ENCODE data around the gene PARD3. TPM values are rescaled to one million over a fixed set of nuclear protein-coding genes. Genes with fewer than 3 reads are reported as not detected.

Gene PARD3
- total RNA-seq (47.5 TPM), polyA plus RNA-seq (ENCODE audit: insufficient read depth, low read depth, low replicate concordance) (21.1 TPM)
- long read RNA-seq, donor 1, partial matches to known transcripts = 6 of 6 reads
- long read RNA-seq, donor 1, other reads (novel, unspliced or antisense) = 0 of 6 reads
- long read RNA-seq, donor 2 = 0 reads
- long read RNA-seq, donor 3, partial matches to known transcripts = 6 of 6 reads
- long read RNA-seq, donor 3, other reads (novel, unspliced or antisense) = 0 of 6 reads
- long read RNA-seq, donor 4 = 0 reads
- long read RNA-seq, donor 5 = 0 reads
- long read RNA-seq, donor 6 = 0 reads
- long read RNA-seq, donor 7, full-length matches to known transcripts = 2 of 77 reads
- long read RNA-seq, donor 7, partial matches to known transcripts = 43 of 77 reads
- long read RNA-seq, donor 7, other reads (novel, unspliced or antisense) = 32 of 77 reads
- long read RNA-seq, donor 8 = 0 reads
- long read RNA-seq, donor 9 = 0 reads
- long read RNA-seq, donor 10, partial matches to known transcripts = 11 of 12 reads
- long read RNA-seq, donor 10, other reads (novel, unspliced or antisense) = 0 of 12 reads

- intact Hi-C loops (cut with DNase I) = no loop called here
Observed at GRCh38 chr10:34815185-34816084, at the start of gene PARD3. Gene PARD3, minus strand, starts transcription at chr10:34815296. Its CDS starts 301 bp downstream, at chr10:34814995.

GRCh38 chr10:34864149-34865067 is 49.3 kb upstream of the PARD3 start:
- no peak for TF ChIP-seq CTCF (IDR thresholded peaks at IDR 0.05; ENCODE audit: borderline replicate concordance, extremely low read depth, insufficient read depth)
- peak; percentile 29 for FAIRE-seq
- H3K9ac ChIP-seq (ENCODE audit: low read length in 3 of 3) = no peak overlapping the region
- H3K27me3 ChIP-seq (ENCODE audit: control insufficient read depth, insufficient read depth, low read length) = no peaks in the 10 kb centered on the region
- H3K36me3 ChIP-seq (ENCODE audit: control insufficient read depth in 2 of 3, insufficient read depth in 3 of 3, low read length in 3 of 3) = no peaks in the 10 kb centered on the region
- H3K27ac ChIP-seq (ENCODE audit: low read depth in 2 of 2, low read length in 2 of 2) = no peak overlapping the region
- intact Hi-C loops (cut with DNase I) = no loop called here
- peaks cover 0 to 7% (median 4%) of the 10 kb centered on the region in 3 donors for H3K4me1 ChIP-seq (ENCODE audit: control insufficient read depth in 2 of 3, insufficient read depth in 2 of 3, low read depth in 1 of 3, low read length in 3 of 3)
- peak overlapping the region in 2 of 3 donors; percentile 2 to 22 for H3K4me3 ChIP-seq (ENCODE audit: low read length in 3 of 3)
- DNase-seq = peak in 3 of 5 donors; percentile 1 to 65 (median 36)
- H3K9me3 ChIP-seq (ENCODE audit: control insufficient read depth in 2 of 3, insufficient read depth in 1 of 3, low read length in 3 of 3) = no peaks in the 10 kb centered on the region

More at GRCh38 chr10:34815185-34816084, at the start of gene PARD3:
- Histone ChIP-seq H3K9ac (ENCODE audit: low read length in 3 of 3) (peak within 1 kb of the TSS; percentile 23 to 82 (median 48)), H3K4me3 (ENCODE audit: low read length in 3 of 3) (peak within 1 kb of the TSS; percentile 57 to 69 (median 67)), H3K27me3 (ENCODE audit: control insufficient read depth, insufficient read depth, low read length) (no peaks in the 10 kb centered on the region), H3K36me3 (ENCODE audit: control insufficient read depth in 2 of 3, insufficient read depth in 3 of 3, low read length in 3 of 3) (no peaks in the 10 kb centered on the region), H3K9me3 (ENCODE audit: control insufficient read depth in 2 of 3, insufficient read depth in 1 of 3, low read length in 3 of 3) (no peaks in the 10 kb centered on the region), H3K4me1 (ENCODE audit: control insufficient read depth in 2 of 3, insufficient read depth in 2 of 3, low read depth in 1 of 3, low read length in 3 of 3) (peaks cover 0 to 19% (median 0%) of the 10 kb centered on the region in 3 donors), H3K27ac (ENCODE audit: low read depth in 2 of 2, low read length in 2 of 2) (peak within 1 kb of the TSS; percentile 77 to 80)
- TF ChIP-seq CTCF (IDR thresholded peaks at IDR 0.05; ENCODE audit: borderline replicate concordance, extremely low read depth, insufficient read depth) = no peak
- FAIRE-seq = no peak
- DNase-seq = peak; percentile 86 to 92 (median 88)

- TF ChIP-seq CTCF (IDR thresholded peaks at IDR 0.05; ENCODE audit: borderline replicate concordance, extremely low read depth, insufficient read depth) = no peak
- H3K4me3 ChIP-seq (ENCODE audit: low read length in 3 of 3) = no peak overlapping the region
- H3K36me3 ChIP-seq (ENCODE audit: control insufficient read depth in 2 of 3, insufficient read depth in 3 of 3, low read length in 3 of 3) = no peaks in the 10 kb centered on the region
- FAIRE-seq = no peak
- intact Hi-C loops (cut with DNase I) = no loop called here
- no peaks in the 10 kb centered on the region for H3K9me3 ChIP-seq (ENCODE audit: control insufficient read depth in 2 of 3, insufficient read depth in 1 of 3, low read length in 3 of 3)
- no peak overlapping the region for H3K27ac ChIP-seq (ENCODE audit: low read depth in 2 of 2, low read length in 2 of 2)
- DNase-seq = peak in 1 of 5 donors; percentile 7
- no peak overlapping the region for H3K9ac ChIP-seq (ENCODE audit: low read length in 3 of 3)
- peaks cover 0 to 7% (median 4%) of the 10 kb centered on the region in 3 donors for H3K4me1 ChIP-seq (ENCODE audit: control insufficient read depth in 2 of 3, insufficient read depth in 2 of 3, low read depth in 1 of 3, low read length in 3 of 3)
- no peaks in the 10 kb centered on the region for H3K27me3 ChIP-seq (ENCODE audit: control insufficient read depth, insufficient read depth, low read length)
Observed at GRCh38 chr10:34862892-34863291, 47.8 kb upstream of the PARD3 start.

Measured in kidney (tissue), 22 donors.